Natural killer cell (primary cell): ENCODE results near the gene HSFX3. TPM values are rescaled to one million over a fixed set of nuclear protein-coding genes. Genes with fewer than 3 reads are reported as not detected.

Experiments
- ATAC-seq, 3 donors: fragments of 150-1000 bp in 2 of 3; fragments of 200-7000 bp in 1 of 3; cut with Tn5 transposase; 1 replicate in 1 of 3; 2 replicates in 2 of 3; pipeline ENCODE4 v1.10.0; 2021; ENCODE audit warnings: mild to moderate bottlenecking in 2 of 3, moderate library complexity in 2 of 3
- DNase-seq, 2 donors: peaks; one replicate each; pipeline versions ENCODE4 v3.0.0 to v3.0.0-alpha.2; 2013 to 2021; ENCODE audit warnings: mixed read lengths in 1 of 2
- H3K27ac ChIP-seq: one replicate; pipeline ENCODE4 v1.5.1; 2013; ENCODE audit warnings: mild to moderate bottlenecking, low read length
- H3K27me3 ChIP-seq: one replicate; pipeline ENCODE4 v1.6.1; 2013; ENCODE audit warnings: low read length; ENCODE audit not compliant: control insufficient read depth, insufficient read depth
- H3K36me3 ChIP-seq: one replicate; pipeline ENCODE4 v1.6.1; 2013; ENCODE audit warnings: low read length; ENCODE audit not compliant: control insufficient read depth, insufficient read depth
- H3K4me1 ChIP-seq: one replicate; pipeline ENCODE4 v1.6.1; 2013; ENCODE audit warnings: low read length; ENCODE audit not compliant: control insufficient read depth, insufficient read depth
- H3K4me3 ChIP-seq: one replicate; pipeline ENCODE4 v1.5.1; 2013; ENCODE audit warnings: low read length
- H3K9me3 ChIP-seq: one replicate; pipeline ENCODE4 v1.6.1; 2013; ENCODE audit warnings: low read length; ENCODE audit not compliant: control insufficient read depth, insufficient read depth
- H3K27ac Mint-ChIP-seq, 2 donors: one replicate each; pipeline ENCODE4 v1.8.0; 2022; ENCODE audit warnings: mild to moderate bottlenecking in 2 of 2, mixed read lengths in 2 of 2, moderate library complexity in 1 of 2
- H3K27me3 Mint-ChIP-seq, 2 donors: one replicate each; pipeline ENCODE4 v1.8.0; 2022; ENCODE audit warnings: low read depth in 2 of 2, mixed read lengths in 2 of 2
- H3K36me3 Mint-ChIP-seq: one replicate; pipeline ENCODE4 v1.8.0; 2022; ENCODE audit warnings: mixed read lengths
- H3K4me1 Mint-ChIP-seq, 2 donors: one replicate each; pipeline ENCODE4 v1.8.0; 2022; ENCODE audit warnings: mixed read lengths in 2 of 2
- H3K4me3 Mint-ChIP-seq: one replicate; pipeline ENCODE4 v1.8.0; 2022; ENCODE audit warnings: mild to moderate bottlenecking, moderate library complexity, mixed read lengths
- H3K9me3 Mint-ChIP-seq, 2 donors: one replicate each; pipeline ENCODE4 v1.8.0; 2022; ENCODE audit warnings: mixed read lengths in 2 of 2
- CTCF ChIP-seq: fragments of 200-600 bp; IDR thresholded peaks from one replicate; pipeline ENCODE4 v1.8.0; 2022; ENCODE audit warnings: antibody characterized with exemption
- WGBS: methylation state at CpG from one replicate; pipeline ENCODE4 v1.1.7; 2013; ENCODE audit warnings: missing lambda C conversion rate; ENCODE audit not compliant: insufficient coverage; 5-methylcytosine and 5-hydroxymethylcytosine counted together
- intact Hi-C: fragments of 100-400 bp; cut with micrococcal nuclease; formaldehyde crosslinking; loops from one replicate; pipeline ENCODE4 v1.14.2; 2022
- total RNA-seq, 4 donors: library from RNA; stranded (reverse); fragments of 120-200 nt in 1 of 4; gene quantifications; one replicate each; pipeline versions ENCODE4 v1.2.3 to v1.2.4, GENCODE V29; 2013 to 2022

Gene HSFX3
- total RNA-seq, 3 donors from 2014 or later (not counting 1 experiment from before 2014, with no cell fraction given), result not detected

- intact Hi-C loops, result loop anchor here (10.0 kb wide), 3 partner anchors 325 to 1195 kb away; partner anchors contain the start of genes EOLA2 and MTMR1
- Histone ChIP-seq H3K4me1 (peaks cover 41% of the 10 kb centered on the region), H3K36me3 (peaks cover 70% of the 10 kb centered on the region), H3K27ac (no peak overlapping the region), H3K27me3 (no peaks in the 10 kb centered on the region), H3K9me3 (no peaks in the 10 kb centered on the region), H3K4me3 (no peak overlapping the region)
- Mint-ChIP-seq H3K4me3 (peak overlapping the region; percentile 42), H3K9me3 (no peaks in the 10 kb centered on the region), H3K4me1 (peaks cover 32 to 50% of the 10 kb centered on the region in 2 donors), H3K36me3 (peaks cover 8% of the 10 kb centered on the region), H3K27ac (peak overlapping the region; percentile 92 to 99), H3K27me3 (no peaks in the 10 kb centered on the region)
- TF ChIP-seq CTCF, result no peak
- no peak for DNase-seq
- no peak for ATAC-seq
- WGBS, result 47% methylated on average over 3 of the region's 5 CpGs
Observed at GRCh38 chrX:149499766-149500165, 50.0 kb downstream of the HSFX3 start.

- no peak for TF ChIP-seq CTCF
- intact Hi-C loops, result no loop called here
Observed at GRCh38 chrX:149498767-149499166, 51.0 kb downstream of the HSFX3 start.

More at GRCh38 chrX:149498767-149499166, 51.0 kb downstream of the HSFX3 start:
- peaks cover 80% of the 10 kb centered on the region for H3K36me3 ChIP-seq
- Mint-ChIP-seq H3K4me3 (no peak overlapping the region), H3K4me1 (peaks cover 32 to 40% of the 10 kb centered on the region in 2 donors), H3K9me3 (no peaks in the 10 kb centered on the region), H3K27me3 (no peaks in the 10 kb centered on the region), H3K36me3 (peaks cover 8% of the 10 kb centered on the region), H3K27ac (peak overlapping the region; percentile 26 to 42)
- peaks cover 34% of the 10 kb centered on the region for H3K4me1 ChIP-seq
- WGBS, result no CpG with 5 or more reads among the region's 4 CpGs
- H3K27me3 ChIP-seq, result no peaks in the 10 kb centered on the region
- DNase-seq (no peak), ATAC-seq (no peak)
- H3K9me3 ChIP-seq, result no peaks in the 10 kb centered on the region
- H3K4me3 ChIP-seq, result no peak overlapping the region
- no peak overlapping the region for H3K27ac ChIP-seq

Other genes with a start within 250 kb of the HSFX3 start
- 100 to 1,000 TPM; 286 to 344 (median 317) TPM for gene IDS, start 44.6 kb downstream of the HSFX3 start, total RNA-seq
- 10 to 100 TPM; 26.4 to 37.6 (median 36.7) TPM for gene EOLA1, start 8.9 kb downstream of the HSFX3 start, total RNA-seq
- not detected for gene MAGEA9B, start 37.5 kb upstream of the HSFX3 start, total RNA-seq
- under 1 TPM in 2 of 3 donors, not detected in 1; 0.45 to 0.70 TPM for gene HSFX2, start 45.4 kb upstream of the HSFX3 start, total RNA-seq
- gene TMEM185A, start 81.9 kb upstream of the HSFX3 start, total RNA-seq, result 10 to 100 TPM; 15.1 to 29.6 (median 26.6) TPM
- not detected for gene MAGEA11, start 162.1 kb upstream of the HSFX3 start, total RNA-seq
- under 1 TPM in 2 of 3 donors, not detected in 1; 0.21 to 0.32 TPM for gene HSFX1, start 224.1 kb upstream of the HSFX3 start, total RNA-seq
- not detected for gene MAGEA9, start 232.0 kb upstream of the HSFX3 start, total RNA-seq